IMR-90 (cell line): ENCODE measurements around the gene TPPP3. TPM values are rescaled to one million over a fixed set of nuclear protein-coding genes. Genes with fewer than 3 reads are reported as not detected.

Experiments
- ATAC-seq: fragments of 200-7000 bp; cut with Tn5 transposase; 2 replicates; pipeline ENCODE4 v1.9.1; 2020; ENCODE audit warnings: low read depth, mild to moderate bottlenecking, moderate library complexity
- BruUV-seq: library from RNA; stranded (reverse); fragments of 400-500 nt; replicated peaks from 2 replicates; lab custom pipeline; 2021; lab: Mats Ljungman, UMichigan
- CTCF ChIA-PET: fragments of 300-600 bp; formaldehyde crosslinking; extraction: SDS; loops from one replicate; lab custom pipeline; 2021; ENCODE audit warnings: antibody characterized with exemption; lab: Yijun Ruan, JAX
- POLR2A ChIA-PET: fragments of 300-600 bp; sonication (Branson Sonifier 250); formaldehyde crosslinking; loops from one replicate; lab custom pipeline; 2022; ENCODE audit warnings: antibody characterized with exemption; ENCODE audit not compliant: unreplicated experiment; lab: Charles Lee
- DNase-seq: peaks from one replicate; pipeline ENCODE4 v3.0.0; 2013
- H2AFZ ChIP-seq: replicated peaks from 2 replicates; pipeline ENCODE3; 2013; ENCODE audit warnings: low read length, mild to moderate bottlenecking; ENCODE audit not compliant: poor library complexity
- H2AK5ac ChIP-seq: 2 replicates; pipeline ENCODE4 v1.6.1; 2013; ENCODE audit warnings: low read depth, low read length, inconsistent platforms
- H2AK9ac ChIP-seq: replicated peaks from 2 replicates; pipeline ENCODE3; 2013; ENCODE audit warnings: mild to moderate bottlenecking, low read depth, low read length, moderate library complexity; ENCODE audit not compliant: poor library complexity
- H2BK120ac ChIP-seq: 2 replicates; pipeline ENCODE4 v1.6.1; 2013; ENCODE audit warnings: low read depth, low read length, inconsistent platforms
- H2BK15ac ChIP-seq: 3 replicates; pipeline ENCODE4 v1.6.1; 2013; ENCODE audit warnings: low read depth, low read length, inconsistent platforms
- H2BK20ac ChIP-seq: 2 replicates; pipeline ENCODE4 v1.6.1; 2013; ENCODE audit warnings: low read depth, mild to moderate bottlenecking, inconsistent platforms, low read length, moderate library complexity
- H2BK5ac ChIP-seq: 2 replicates; pipeline ENCODE4 v1.6.1; 2013; ENCODE audit warnings: mild to moderate bottlenecking, low read depth, low read length, inconsistent platforms; ENCODE audit not compliant: poor library complexity, severe bottlenecking
- H3K14ac ChIP-seq: replicated peaks from 2 replicates; pipeline ENCODE4 v1.6.1; 2013; ENCODE audit warnings: low read depth, low read length, inconsistent platforms
- H3K18ac ChIP-seq: 2 replicates; pipeline ENCODE4 v1.6.1; 2013; ENCODE audit warnings: low read depth, low read length, control low read depth
- H3K23ac ChIP-seq: 2 replicates; pipeline ENCODE4 v1.6.1; 2013; ENCODE audit warnings: low read depth, low read length, inconsistent platforms
- H3K27ac ChIP-seq: 2 replicates; pipeline ENCODE4 v1.5.1; 2013; ENCODE audit warnings: mild to moderate bottlenecking, control low read depth, low read length; ENCODE audit not compliant: insufficient read depth
- H3K27me3 ChIP-seq: 2 replicates; pipeline ENCODE4 v1.6.1; 2013; ENCODE audit warnings: low read length; ENCODE audit not compliant: control insufficient read depth, insufficient read depth
- H3K36me3 ChIP-seq: 2 replicates; pipeline ENCODE4 v1.6.1; 2013; ENCODE audit warnings: low read length, mixed read lengths; ENCODE audit not compliant: control insufficient read depth, insufficient read depth
- H3K4ac ChIP-seq: 2 replicates; pipeline ENCODE4 v1.6.1; 2013; ENCODE audit warnings: low read depth, low read length, inconsistent platforms
- H3K4me1 ChIP-seq: 2 replicates; pipeline ENCODE4 v1.6.1; 2013; ENCODE audit warnings: low read length, mixed read lengths; ENCODE audit not compliant: control insufficient read depth, insufficient read depth
- H3K4me2 ChIP-seq: 2 replicates; pipeline ENCODE4 v1.6.1; 2013; ENCODE audit warnings: low read depth, mild to moderate bottlenecking, control low read depth, low read length, moderate library complexity
- H3K4me3 ChIP-seq: 2 replicates; pipeline ENCODE4 v1.5.1; 2013; ENCODE audit warnings: low read depth, mild to moderate bottlenecking, control low read depth, low read length, moderate library complexity; ENCODE audit not compliant: insufficient read depth
- H3K56ac ChIP-seq: 2 replicates; pipeline ENCODE4 v1.6.1; 2013; ENCODE audit warnings: low read length, inconsistent platforms; ENCODE audit not compliant: insufficient read depth; ENCODE audit errors: extremely low read depth
- H3K79me1 ChIP-seq, 2 experiments: 2 replicates each; pipeline ENCODE4 v1.6.1; 2013; ENCODE audit warnings: low read length in 2 of 2, inconsistent platforms in 1 of 2, low read depth in 1 of 2
- H3K9ac ChIP-seq: 2 replicates; pipeline ENCODE4 v1.6.1; 2013; ENCODE audit warnings: low read depth, low read length, control low read depth
- H3K9me1 ChIP-seq: 2 replicates; pipeline ENCODE4 v1.6.1; 2013; ENCODE audit warnings: low read length, inconsistent platforms; ENCODE audit not compliant: insufficient read depth
- H3K9me3 ChIP-seq: 2 replicates; pipeline ENCODE4 v1.6.1; 2013; ENCODE audit warnings: low read length; ENCODE audit not compliant: control insufficient read depth, insufficient read depth
- H4K20me1 ChIP-seq: 2 replicates; pipeline ENCODE4 v1.6.1; 2013; ENCODE audit warnings: low read length, inconsistent platforms; ENCODE audit not compliant: insufficient read depth
- H4K5ac ChIP-seq: 2 replicates; pipeline ENCODE4 v1.6.1; 2013; ENCODE audit warnings: mild to moderate bottlenecking, low read depth, low read length, control low read depth
- H4K8ac ChIP-seq, 2 experiments: 2 replicates each; pipeline ENCODE4 v1.6.1; 2013; ENCODE audit warnings: low read depth in 2 of 2, low read length in 2 of 2, control low read depth in 1 of 2, inconsistent platforms in 1 of 2
- H4K91ac ChIP-seq: 2 replicates; pipeline ENCODE4 v1.6.1; 2013; ENCODE audit warnings: low read depth, low read length, inconsistent platforms; ENCODE audit not compliant: insufficient read depth
- BHLHE40 ChIP-seq: fragments of 150-350 bp; IDR thresholded peaks from 2 replicates; pipeline ENCODE4 v1.6.1; 2016; ENCODE audit warnings: mild to moderate bottlenecking, low read depth, low read length
- CEBPB ChIP-seq: IDR thresholded peaks from 2 replicates; pipeline ENCODE4 v1.6.1; 2012; ENCODE audit warnings: low read depth, low read length, improper control_type of control experiment
- CHD1 ChIP-seq: IDR thresholded peaks from 2 replicates; pipeline ENCODE4 v1.6.1; 2012; ENCODE audit warnings: low read depth, low read length, improper control_type of control experiment
- CTCF ChIP-seq: conservative IDR thresholded peaks from 2 replicates; pipeline ENCODE4 v1.5.1; 2012; ENCODE audit warnings: mild to moderate bottlenecking, low read depth, low read length, improper control_type of control experiment
- FOS ChIP-seq: fragments of 150-350 bp; IDR thresholded peaks from 2 replicates; pipeline ENCODE4 v1.6.1; 2016; ENCODE audit warnings: low read depth, low read length
- MAFK ChIP-seq: IDR thresholded peaks from 2 replicates; pipeline ENCODE4 v1.6.1; 2012; ENCODE audit warnings: low read depth, low read length, improper control_type of control experiment
- MAZ ChIP-seq: IDR thresholded peaks from 2 replicates; pipeline ENCODE4 v1.6.1; 2012; ENCODE audit warnings: low read depth, mild to moderate bottlenecking, low read length, improper control_type of control experiment, moderate library complexity, borderline replicate concordance
- MXI1 ChIP-seq: IDR thresholded peaks from 2 replicates; pipeline ENCODE4 v1.6.1; 2012; ENCODE audit warnings: low read depth, mild to moderate bottlenecking, low read length, moderate library complexity, borderline replicate concordance
- RAD21 ChIP-seq: IDR thresholded peaks from 2 replicates; pipeline ENCODE4 v1.6.1; 2012; ENCODE audit warnings: low read length, improper control_type of control experiment
- RCOR1 ChIP-seq: IDR thresholded peaks from 2 replicates; pipeline ENCODE4 v1.6.1; 2012; ENCODE audit warnings: mild to moderate bottlenecking, low read length, improper control_type of control experiment; ENCODE audit not compliant: insufficient replicate concordance
- RFX5 ChIP-seq: IDR thresholded peaks from 2 replicates; pipeline ENCODE4 v1.8.0; 2012; ENCODE audit warnings: low read depth, mild to moderate bottlenecking, low read length, moderate library complexity
- SMC3 ChIP-seq: fragments of 150-350 bp; IDR thresholded peaks from 2 replicates; pipeline ENCODE4 v1.6.1; 2016; ENCODE audit warnings: low read depth, mild to moderate bottlenecking, antibody characterized with exemption, low read length, moderate library complexity
- USF2 ChIP-seq: fragments of 150-350 bp; IDR thresholded peaks from 2 replicates; pipeline ENCODE4 v1.6.1; 2017; ENCODE audit warnings: mild to moderate bottlenecking, antibody characterized with exemption, low read length, low read depth
- WGBS, 2 experiments: methylation state at CpG; one replicate each; pipeline versions ENCODE4 v1.1.5 to v1.1.7; 2013; ENCODE audit warnings: missing lambda C conversion rate in 2 of 2; ENCODE audit not compliant: insufficient read length in 1 of 2; ENCODE audit errors: extremely low coverage in 2 of 2; 5-methylcytosine and 5-hydroxymethylcytosine counted together
- dilution Hi-C: fragments of 300-500 bp; cut with HindIII; formaldehyde crosslinking; loops from one replicate; pipeline ENCODE4 v1.14.3; 2018; ENCODE audit warnings: low sequenced_read_pairs; ENCODE audit not compliant: unreplicated experiment
- in situ Hi-C: fragments of 300-500 bp; cut with MboI; formaldehyde crosslinking; loops from 3 replicates; pipeline ENCODE4 v1.14.3; 2019; ENCODE audit warnings: low sequenced_read_pairs, inconsistent platforms, mixed read lengths
- intact Hi-C: fragments of 100-400 bp; cut with micrococcal nuclease; formaldehyde crosslinking; loops from 2 replicates; pipeline ENCODE4 v1.10.0; 2022
- polyA plus RNA-seq, 3 experiments: library from polyadenylated mRNA; depleted of rRNA; stranded (reverse); fragments of >200 nt; gene quantifications; 2 replicates each; pipeline ENCODE4 v1.2.3, GENCODE V29; 2012; ENCODE audit warnings: low replicate concordance in 1 of 3
- total RNA-seq: library from RNA; depleted of rRNA; stranded (reverse); fragments of >200 nt; gene quantifications from 2 replicates; pipeline ENCODE4 v1.2.3, GENCODE V29; 2012

Gene TPPP3
- total and polyA plus RNA-seq, 2 of the 4 experiments (the other 2 are of a cell fraction), result 0.54 to 2.4 TPM

- Histone ChIP-seq H2BK15ac (no peak overlapping the region), H3K36me3 (no peaks in the 10 kb centered on the region), H3K14ac (no peak overlapping the region), H3K9me3 (no peaks in the 10 kb centered on the region), H2BK20ac (no peak overlapping the region), H3K27me3 (peaks cover 11% of the 10 kb centered on the region), H3K9me1 (peaks cover 5% of the 10 kb centered on the region; the same call in 1 of the 2 replicates), H4K8ac (no peak overlapping the region), H2BK5ac (no peak overlapping the region), H3K56ac (no peak overlapping the region), H2BK120ac (no peak overlapping the region), H2AK9ac (no peak overlapping the region), H3K4me3 (no peak overlapping the region), H3K27ac (no peak overlapping the region), H2AFZ (no peak overlapping the region), H3K4ac (no peak overlapping the region), H4K91ac (no peak overlapping the region), H3K79me1 (no peaks in the 10 kb centered on the region), H3K9ac (no peak overlapping the region), H4K20me1 (no peaks in the 10 kb centered on the region), H4K5ac (no peak overlapping the region), H2AK5ac (no peak overlapping the region), H3K23ac (no peak overlapping the region), H3K4me2 (no peak overlapping the region), H3K18ac (no peak overlapping the region), H3K4me1 (peaks cover 14% of the 10 kb centered on the region)
- intact Hi-C loops (loop anchor here (5.0 kb wide), 1 partner anchor 144 kb away; the partner anchor contains the start of genes FHOD1 and SLC9A5), dilution Hi-C loops (no loop called here), in situ Hi-C loops (no loop called here)
- ChIA-PET POLR2A (no interaction called here), CTCF (no interaction called here)
- WGBS, 2 experiments, result 84% methylated on average over 10 of the region's 15 CpGs; no CpG with 5 or more reads in 1 of the 2 experiments
- no peak for TF ChIP-seq SMC3
- no peak for TF ChIP-seq RAD21
- TF ChIP-seq USF2, result no peak
- TF ChIP-seq CTCF, result no peak
- no peak for TF ChIP-seq MAZ
- TF ChIP-seq BHLHE40, result no peak
- no peak for TF ChIP-seq RFX5
- TF ChIP-seq CEBPB, result no peak
- TF ChIP-seq MXI1, result no peak
- no peak for TF ChIP-seq RCOR1
- TF ChIP-seq FOS, result no peak
- no peak for TF ChIP-seq CHD1
- TF ChIP-seq MAFK, result no peak
- ATAC-seq, result no peak
- DNase-seq, result no peak
- no TSS peak for BruUV-seq
Measured at GRCh38 chr16:67391424-67392300, 1.6 kb downstream of the TPPP3 start.
